Measurements from ENCODE around the gene PAPPA2.
"Not testable (repeated sequence)": the region's sequence is repeated elsewhere in the genome, so short reads cannot be mapped to it uniquely, and the experiment has no call there.

The PAPPA2 gene

GRCh38 chr1:176626572-176627061 is 163.6 kb downstream of the PAPPA2 start:
- H3K4me1 ChIP-seq (ENCODE audit: control insufficient read depth, insufficient read depth, low read length): no peaks in the 10 kb centered on the region
- no peak overlapping the region for H3K27ac ChIP-seq (ENCODE audit: extremely low read depth, low read depth, low read length)
- H3K4me3 ChIP-seq (ENCODE audit: low read depth, low read length): no peak overlapping the region
- POLR2A ChIA-PET: no interaction called here
- TF ChIP-seq, protein P1, sequence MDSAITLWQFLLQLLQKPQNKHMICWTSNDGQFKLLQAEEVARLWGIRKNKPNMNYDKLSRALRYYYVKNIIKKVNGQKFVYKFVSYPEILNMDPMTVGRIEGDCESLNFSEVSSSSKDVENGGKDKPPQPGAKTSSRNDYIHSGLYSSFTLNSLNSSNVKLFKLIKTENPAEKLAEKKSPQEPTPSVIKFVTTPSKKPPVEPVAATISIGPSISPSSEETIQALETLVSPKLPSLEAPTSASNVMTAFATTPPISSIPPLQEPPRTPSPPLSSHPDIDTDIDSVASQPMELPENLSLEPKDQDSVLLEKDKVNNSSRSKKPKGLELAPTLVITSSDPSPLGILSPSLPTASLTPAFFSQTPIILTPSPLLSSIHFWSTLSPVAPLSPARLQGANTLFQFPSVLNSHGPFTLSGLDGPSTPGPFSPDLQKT (IDR thresholded peaks at IDR 0.05; ENCODE audit: borderline replicate concordance, low read depth, low read length): no peak
- TF ChIP-seq ZSCAN30 (tag by site-specific recombination; IDR thresholded peaks at IDR 0.05) (no peak), IKZF3 (tag by site-specific recombination; IDR thresholded peaks at IDR 0.05) (no peak), ZNF266 (tag by site-specific recombination; IDR thresholded peaks at IDR 0.05; ENCODE audit: low read depth) (no peak), ZNF239 (tag by site-specific recombination; IDR thresholded peaks at IDR 0.05) (no peak), ZNF433 (tag by site-specific recombination; IDR thresholded peaks at IDR 0.05; ENCODE audit: low read depth) (no peak), ZNF548 (tag by site-specific recombination; IDR thresholded peaks at IDR 0.05) (no peak), ZNF747 (tag by site-specific recombination; IDR thresholded peaks at IDR 0.05) (no peak), WT1 (tag by site-specific recombination; IDR thresholded peaks at IDR 0.05) (no peak), ZEB2 (tag by site-specific recombination; IDR thresholded peaks at IDR 0.05) (no peak), SP7 (tag by site-specific recombination; IDR thresholded peaks at IDR 0.05) (no peak)
- TF ChIP-seq, protein P2, sequence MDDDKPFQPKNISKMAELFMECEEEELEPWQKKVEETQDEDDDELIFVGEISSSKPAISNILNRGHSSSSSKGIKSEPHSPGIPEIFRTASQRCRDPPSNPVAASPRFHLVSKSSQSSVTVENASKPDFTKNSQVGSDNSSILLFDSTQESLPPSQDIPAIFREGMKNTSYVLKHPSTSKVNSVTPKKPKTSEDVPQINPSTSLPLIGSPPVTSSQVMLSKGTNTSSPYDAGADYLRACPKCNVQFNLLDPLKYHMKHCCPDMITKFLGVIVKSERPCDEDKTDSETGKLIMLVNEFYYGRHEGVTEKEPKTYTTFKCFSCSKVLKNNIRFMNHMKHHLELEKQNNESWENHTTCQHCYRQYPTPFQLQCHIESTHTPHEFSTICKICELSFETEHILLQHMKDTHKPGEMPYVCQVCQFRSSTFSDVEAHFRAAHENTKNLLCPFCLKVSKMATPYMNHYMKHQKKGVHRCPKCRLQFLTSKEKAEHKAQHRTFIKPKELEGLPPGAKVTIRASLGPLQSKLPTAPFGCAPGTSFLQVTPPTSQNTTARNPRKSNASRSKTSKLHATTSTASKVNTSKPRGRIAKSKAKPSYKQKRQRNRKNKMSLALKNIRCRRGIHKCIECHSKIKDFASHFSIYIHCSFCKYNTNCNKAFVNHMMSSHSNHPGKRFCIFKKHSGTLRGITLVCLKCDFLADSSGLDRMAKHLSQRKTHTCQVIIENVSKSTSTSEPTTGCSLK (tag by site-specific recombination; IDR thresholded peaks at IDR 0.05): no peak
- TF ChIP-seq, protein P3, sequence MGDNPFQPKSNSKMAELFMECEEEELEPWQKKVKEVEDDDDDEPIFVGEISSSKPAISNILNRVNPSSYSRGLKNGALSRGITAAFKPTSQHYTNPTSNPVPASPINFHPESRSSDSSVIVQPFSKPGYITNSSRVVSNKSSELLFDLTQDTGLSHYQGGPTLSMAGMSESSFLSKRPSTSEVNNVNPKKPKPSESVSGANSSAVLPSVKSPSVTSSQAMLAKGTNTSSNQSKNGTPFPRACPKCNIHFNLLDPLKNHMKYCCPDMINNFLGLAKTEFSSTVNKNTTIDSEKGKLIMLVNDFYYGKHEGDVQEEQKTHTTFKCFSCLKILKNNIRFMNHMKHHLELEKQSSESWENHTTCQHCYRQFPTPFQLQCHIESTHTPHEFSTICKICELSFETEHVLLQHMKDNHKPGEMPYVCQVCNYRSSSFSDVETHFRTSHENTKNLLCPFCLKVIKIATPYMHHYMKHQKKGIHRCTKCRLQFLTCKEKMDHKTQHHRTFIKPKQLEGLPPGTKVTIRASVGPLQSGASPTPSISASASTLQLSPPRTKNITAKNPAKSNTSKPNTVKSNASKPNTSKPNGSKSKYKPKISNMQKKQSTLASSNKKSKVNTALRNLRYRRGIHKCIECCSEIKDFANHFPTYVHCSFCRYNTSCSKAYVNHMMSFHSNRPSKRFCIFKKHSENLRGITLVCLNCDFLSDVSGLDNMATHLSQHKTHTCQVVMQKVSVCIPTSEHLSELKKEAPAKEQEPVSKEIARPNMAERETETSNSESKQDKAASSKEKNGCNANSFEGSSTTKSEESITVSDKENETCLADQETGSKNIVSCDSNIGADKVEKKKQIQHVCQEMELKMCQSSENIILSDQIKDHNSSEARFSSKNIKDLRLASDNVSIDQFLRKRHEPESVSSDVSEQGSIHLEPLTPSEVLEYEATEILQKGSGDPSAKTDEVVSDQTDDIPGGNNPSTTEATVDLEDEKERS (tag by site-specific recombination; IDR thresholded peaks at IDR 0.05): no peak
- CTCF ChIA-PET: interaction anchor here (0.6 kb wide), 1 partner anchor 9 kb away, joined by 3 read pairs; no protein-coding TSS in a partner anchor
- H3K36me3 ChIP-seq (ENCODE audit: control insufficient read depth in 2 of 2, insufficient read depth in 1 of 2, low read length in 2 of 2): no peaks in the 10 kb centered on the region
- H3K9me3 ChIP-seq (ENCODE audit: control insufficient read depth, insufficient read depth, low read depth, low read length): no peaks in the 10 kb centered on the region

GRCh38 chr1:176628775-176629174 is 165.8 kb downstream of the PAPPA2 start:
- CTCF ChIA-PET: no interaction called here
- POLR2A ChIA-PET: no interaction called here
- Histone ChIP-seq H3K9me3 (ENCODE audit: control insufficient read depth, insufficient read depth, low read depth, low read length) (no peaks in the 10 kb centered on the region), H3K4me3 (ENCODE audit: low read depth, low read length) (no peak overlapping the region), H3K36me3 (ENCODE audit: control insufficient read depth in 2 of 2, insufficient read depth in 1 of 2, low read length in 2 of 2) (no peaks in the 10 kb centered on the region), H3K4me1 (ENCODE audit: control insufficient read depth, insufficient read depth, low read length) (no peaks in the 10 kb centered on the region), H3K27ac (ENCODE audit: extremely low read depth, low read depth, low read length) (no peak overlapping the region)
- TF ChIP-seq GLIS1 (tag by site-specific recombination; IDR thresholded peaks at IDR 0.05) (no peak), ZNF391 (tag by site-specific recombination; IDR thresholded peaks at IDR 0.05; ENCODE audit: borderline replicate concordance, low read depth) (no peak), ZNF776 (tag by site-specific recombination; IDR thresholded peaks at IDR 0.05; ENCODE audit: borderline replicate concordance) (no peak), ZNF596 (tag by site-specific recombination; IDR thresholded peaks at IDR 0.05) (no peak), ZNF610 (tag by site-specific recombination; IDR thresholded peaks at IDR 0.05; ENCODE audit: borderline replicate concordance) (no peak), KLF17 (tag by site-specific recombination; IDR thresholded peaks at IDR 0.05) (no peak), ZNF433 (tag by site-specific recombination; IDR thresholded peaks at IDR 0.05; ENCODE audit: low read depth) (no peak), ZNF585B (tag by site-specific recombination; IDR thresholded peaks at IDR 0.05) (no peak)

DNA sequence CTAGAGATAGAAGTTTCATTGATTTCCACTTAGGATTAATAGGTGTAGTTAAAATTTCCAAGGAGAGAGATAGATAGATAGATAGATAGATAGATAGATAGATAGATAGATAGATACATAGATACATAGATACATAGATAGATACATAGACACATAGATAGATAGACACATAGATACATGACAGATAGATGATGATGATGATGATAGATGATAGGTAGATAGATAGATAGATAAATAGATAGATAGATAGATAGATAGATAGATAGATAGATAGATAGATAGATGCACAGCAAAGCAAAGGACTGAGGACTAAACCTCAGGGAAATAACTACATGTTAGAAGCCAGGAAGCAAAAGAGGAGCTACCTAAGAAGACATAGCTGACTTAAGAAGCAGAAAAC is 171.8 kb downstream of the PAPPA2 start:
- POLR2A ChIA-PET; H3K4me3 ChIP-seq (ENCODE audit: low read depth, low read length); H3K4me1 ChIP-seq (ENCODE audit: control insufficient read depth, insufficient read depth, low read length); H3K36me3 ChIP-seq (ENCODE audit: control insufficient read depth in 2 of 2, insufficient read depth in 1 of 2, low read length in 2 of 2); H3K9me3 ChIP-seq (ENCODE audit: control insufficient read depth, insufficient read depth, low read depth, low read length); CTCF ChIA-PET; H3K27ac ChIP-seq (ENCODE audit: extremely low read depth, low read depth, low read length): not testable (repeated sequence)
